Activated T-cell treated with anti-CD3 and anti-CD28 coated beads for 4 hours (primary cell): ENCODE measurements around the gene KLK2.
"Not testable (repeated sequence)": the region's sequence is repeated elsewhere in the genome, so short reads cannot be mapped to it uniquely, and the experiment has no call there.

Experiments used
- DNase-seq: peaks from one replicate; pipeline ENCODE4 v3.0.0-alpha.2; 2020

The KLK2 gene

DNA sequence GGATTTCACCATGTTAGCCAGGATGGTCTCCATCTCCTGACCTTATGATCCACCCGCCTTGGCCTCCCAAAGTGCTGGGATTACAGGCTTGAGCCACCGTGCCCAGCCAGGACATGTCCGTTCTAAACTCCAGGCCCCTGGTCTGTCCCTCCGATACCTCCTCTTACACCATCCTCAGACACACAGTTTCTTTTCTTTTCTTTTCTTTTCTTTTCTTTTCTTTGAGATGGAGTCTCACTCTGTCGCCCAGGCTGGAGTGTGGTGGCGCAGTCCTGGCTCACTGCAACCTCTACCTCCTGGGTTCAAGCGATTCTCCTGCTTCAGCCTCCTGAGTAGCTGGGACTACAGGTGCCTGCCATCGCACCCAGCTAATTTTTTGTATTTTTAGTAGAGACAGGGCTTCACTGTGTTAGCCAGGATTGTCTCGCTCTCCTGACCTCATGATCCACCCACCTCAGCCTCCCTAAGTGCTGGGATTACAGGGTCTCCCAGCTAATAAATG, 22.9 kb downstream of the KLK2 start:
- DNase-seq: not testable (repeated sequence)

DNA sequence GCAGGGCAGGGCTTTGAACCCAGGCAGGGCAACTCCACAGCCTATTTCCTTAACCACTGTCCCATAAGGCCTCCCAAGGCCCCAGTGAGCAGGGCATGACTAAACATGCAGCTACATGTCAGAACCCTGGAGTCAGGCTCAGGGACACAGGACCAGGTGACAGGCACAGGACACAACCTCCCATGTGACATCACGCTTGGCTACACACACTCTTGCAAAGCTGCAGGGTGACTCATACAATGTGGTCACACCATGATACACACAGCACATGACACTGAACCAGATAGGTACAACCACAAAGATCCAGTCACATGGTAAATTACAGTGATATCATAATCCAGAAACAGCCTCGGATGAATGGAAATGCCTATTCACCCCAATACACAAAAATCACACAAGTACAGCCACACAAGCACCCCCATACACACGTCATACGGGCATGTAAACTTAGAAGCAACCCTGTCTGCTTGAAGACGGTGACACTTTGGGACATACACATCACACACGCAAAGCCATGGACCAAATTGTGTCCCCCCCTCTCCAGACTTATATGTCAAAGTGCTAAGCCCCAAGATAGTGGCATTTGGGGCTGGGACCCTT, 23.5 kb downstream of the KLK2 start:
- DNase-seq: no peak

DNA sequence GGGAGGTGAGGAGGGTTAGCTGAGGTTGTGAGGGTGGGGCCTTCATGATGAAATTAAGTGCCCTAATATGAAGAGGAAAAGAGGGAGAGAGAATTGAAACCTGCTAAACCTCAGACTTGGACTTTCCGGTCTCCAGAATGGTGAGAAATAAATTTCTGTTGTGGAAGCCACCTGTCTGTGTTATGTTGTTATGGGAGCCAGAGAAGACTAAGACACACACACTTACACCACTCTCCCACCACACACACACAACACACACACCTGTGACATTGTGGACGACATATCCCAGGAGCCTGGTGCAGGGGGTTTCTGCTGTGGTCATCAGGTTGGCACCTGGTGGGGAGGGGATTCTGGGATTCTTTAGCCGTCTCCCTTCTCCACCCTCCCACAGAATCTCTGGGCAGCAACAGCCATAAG, 24.0 kb downstream of the KLK2 start:
- no peak for DNase-seq

- DNase-seq: no peak
Measured at GRCh38 chr19:50897612-50898011, 24.4 kb downstream of the KLK2 start.

DNA sequence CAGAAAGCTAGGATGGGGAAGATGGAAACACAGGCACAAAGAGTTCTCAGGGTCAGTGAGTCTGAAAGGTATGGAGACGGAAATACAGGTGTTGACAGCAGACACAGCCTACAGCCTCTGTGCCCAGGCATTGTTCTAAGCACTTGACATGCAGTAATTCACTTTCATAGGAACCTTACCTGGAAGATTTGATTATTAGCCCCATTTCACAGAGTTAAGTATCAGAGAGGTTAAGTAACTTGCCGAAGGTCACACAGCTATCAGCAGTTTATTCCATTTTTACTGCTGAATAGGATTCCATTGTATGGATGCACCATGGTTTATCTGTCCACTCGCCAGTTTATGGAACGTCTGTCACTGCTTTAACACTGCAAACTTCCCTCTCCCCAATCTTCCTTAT, 24.8 kb downstream of the KLK2 start:
- no peak for DNase-seq

- no peak for DNase-seq
Measured at GRCh38 chr19:50899569-50899968, 26.3 kb downstream of the KLK2 start.

GRCh38 chr19:50902640-50903039, 29.4 kb downstream of the KLK2 start:
- DNase-seq: no peak

- peak; percentile 21 for DNase-seq
Measured at GRCh38 chr19:50906217-50906616, 33.0 kb downstream of the KLK2 start.

GRCh38 chr19:50908336-50908735, 35.1 kb downstream of the KLK2 start:
- no peak for DNase-seq

- DNase-seq: no peak
Measured at GRCh38 chr19:50909240-50910070, 36.2 kb downstream of the KLK2 start.

- DNase-seq: no peak
Measured at GRCh38 chr19:50910722-50911121, 37.5 kb downstream of the KLK2 start.

DNA sequence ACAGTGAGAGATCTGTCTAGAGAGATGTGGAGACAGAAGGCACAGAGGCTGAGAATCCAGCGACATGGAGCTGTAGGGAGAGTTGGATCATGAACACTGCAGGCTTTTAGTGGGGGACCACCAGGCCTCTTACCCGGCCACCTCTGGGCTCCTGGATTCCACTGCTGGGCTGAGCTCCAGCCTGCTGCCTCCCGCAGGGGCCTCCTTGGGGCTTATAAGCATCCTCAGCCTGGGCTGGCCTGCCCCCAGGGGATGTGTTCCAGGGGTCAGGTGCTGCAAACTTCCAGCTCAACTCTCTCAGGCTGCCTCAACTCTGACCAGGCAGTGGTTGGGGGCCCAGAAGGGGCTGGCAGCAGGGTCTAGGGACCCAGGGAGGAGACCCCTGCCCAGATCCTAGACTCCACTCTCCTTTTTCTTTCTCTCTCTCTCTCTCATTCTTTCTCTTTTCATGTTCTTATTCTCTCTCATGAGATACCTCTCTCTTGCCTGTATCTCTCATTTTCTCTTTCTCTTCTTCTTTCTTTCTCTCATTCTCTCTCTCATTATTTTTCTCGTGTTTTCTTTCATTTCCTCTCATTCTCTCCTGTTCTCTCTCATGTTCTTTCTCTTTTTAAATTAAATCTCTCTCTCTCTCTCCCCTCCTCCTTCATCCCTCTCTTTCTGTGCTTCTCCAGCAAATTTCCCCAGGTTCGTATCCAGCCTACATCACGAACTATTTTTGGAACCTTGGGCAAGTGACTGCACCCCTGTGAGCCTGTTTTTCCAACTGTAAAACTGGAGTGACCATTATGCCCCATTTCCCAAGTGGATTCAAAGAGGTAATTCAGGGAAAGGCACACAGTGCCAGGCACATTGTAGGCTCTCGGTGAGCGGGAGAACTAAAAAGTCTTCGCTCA, 38.2 kb downstream of the KLK2 start, which contains the start of gene KLK4:
Gene KLK4 (minus strand): TSS at position 190 of the 896 bp plus-strand sequence. CDS start 657 bp downstream, outside the sequence.
- no peak for DNase-seq

DNA sequence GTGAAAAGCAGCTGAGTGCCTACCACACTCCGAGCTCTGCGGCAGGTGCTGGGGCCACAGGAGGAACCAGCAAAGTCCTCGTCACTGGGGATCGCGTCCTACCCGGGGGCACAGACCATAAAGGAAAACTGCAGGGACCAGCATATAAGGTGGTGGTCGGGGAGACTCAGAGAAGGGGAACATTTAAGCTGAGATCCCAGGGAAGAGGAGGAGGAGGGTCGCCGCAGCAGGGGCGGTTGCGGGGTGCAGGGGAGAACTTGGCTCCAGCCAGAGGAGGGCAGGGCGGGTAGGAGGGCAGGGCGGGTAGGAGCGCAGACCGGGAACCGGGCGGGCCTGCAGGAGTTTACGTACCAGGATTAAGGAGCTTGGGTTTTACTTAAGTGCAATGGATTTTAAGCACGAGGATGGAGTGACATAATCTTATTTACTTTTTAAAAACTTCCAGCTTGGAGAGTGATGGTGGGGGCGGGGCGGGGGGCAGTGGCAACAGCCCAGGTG, 38.9 kb downstream of the KLK2 start:
- DNase-seq: no peak

DNA sequence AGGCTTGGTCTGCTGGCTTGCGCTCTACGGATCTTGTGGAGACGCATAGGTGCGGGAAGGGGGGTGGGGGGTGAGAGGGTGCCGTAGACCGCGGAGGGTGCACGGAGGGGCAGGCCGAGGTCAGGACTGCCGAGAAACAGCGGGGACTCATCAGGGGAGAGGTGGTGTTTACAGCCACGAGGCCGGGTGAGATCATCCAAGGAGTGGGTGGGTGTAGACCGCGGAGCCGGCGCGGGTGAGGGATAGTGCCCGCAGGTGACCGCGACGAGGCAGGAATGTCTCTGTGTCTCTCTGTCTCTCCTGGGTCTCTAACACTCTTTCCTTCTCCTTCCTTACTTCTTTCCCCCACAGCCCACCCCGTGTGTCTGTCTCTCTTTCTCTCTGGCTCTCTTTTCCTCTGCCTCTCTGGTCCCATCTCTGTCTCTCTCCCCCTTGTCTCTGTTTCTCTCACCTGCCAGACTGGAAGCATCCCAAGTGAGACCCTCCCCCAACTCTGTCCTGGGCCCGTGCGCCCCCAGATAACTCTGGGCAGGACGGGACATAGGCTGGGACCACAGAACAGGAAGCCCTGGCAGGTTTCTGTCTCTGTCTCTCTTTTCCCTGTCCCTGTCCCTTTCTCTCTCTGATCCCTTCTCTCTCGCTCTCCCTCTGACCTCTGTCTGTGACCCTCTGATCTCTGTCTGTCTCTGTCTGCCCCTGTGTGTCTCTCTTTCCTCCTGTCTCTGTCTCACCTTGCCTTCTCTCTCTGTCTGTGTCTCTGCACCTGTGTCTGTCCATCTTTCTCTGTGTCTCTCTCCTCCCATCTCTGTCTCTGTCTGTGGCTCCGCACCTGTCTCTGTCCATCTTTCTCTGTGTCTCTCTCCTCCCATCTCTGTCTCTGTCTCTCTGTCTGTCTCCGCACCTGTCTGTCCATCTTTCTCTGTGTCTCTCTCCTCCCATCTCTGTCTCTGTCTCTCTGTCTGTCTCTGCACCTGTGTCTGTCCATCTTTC, 39.8 kb downstream of the KLK2 start:
- DNase-seq: no peak

- DNase-seq: no peak
Measured at GRCh38 chr19:50916069-50916468, 42.8 kb downstream of the KLK2 start.

DNA sequence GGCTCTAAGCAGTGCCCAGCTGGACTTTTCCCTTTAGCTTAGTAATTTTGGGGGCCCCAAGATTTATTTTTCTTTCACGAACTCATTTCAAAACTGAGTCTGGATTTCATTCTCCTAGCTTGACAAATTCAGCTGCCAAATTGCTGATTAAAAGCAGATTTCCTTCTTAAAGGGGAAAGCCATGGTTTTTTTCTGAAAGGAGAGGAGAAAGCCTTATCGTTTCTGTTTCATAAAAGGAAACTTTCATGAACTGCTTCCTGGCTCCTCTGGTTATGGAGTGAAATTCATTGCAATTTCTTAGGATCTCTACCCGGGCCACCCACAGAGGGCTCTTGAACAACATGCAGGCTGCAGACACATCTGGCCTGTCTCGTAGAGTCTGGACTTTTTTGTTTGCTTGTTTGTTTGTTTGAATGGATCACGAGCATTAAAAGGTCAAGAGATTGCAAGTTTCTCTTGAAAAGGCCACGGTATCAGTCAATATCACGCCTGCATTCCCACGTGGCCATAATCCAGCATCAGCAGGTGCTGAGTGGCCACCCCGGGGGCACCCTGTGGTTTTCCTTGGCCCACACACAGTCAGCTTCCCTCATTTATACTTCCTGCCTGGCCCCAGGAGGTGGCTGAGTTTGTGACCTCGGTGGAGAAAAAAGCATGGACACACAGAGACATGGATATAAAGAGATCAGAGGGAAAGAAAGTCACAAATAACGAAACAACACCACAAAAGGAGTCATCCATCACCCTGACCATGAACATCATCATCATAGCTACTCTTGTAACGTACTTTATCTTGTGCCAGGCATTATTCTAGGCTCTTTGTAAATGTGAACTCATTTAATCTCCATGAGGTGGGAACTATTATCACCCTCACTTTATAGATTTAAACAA, 48.4 kb downstream of the KLK2 start:
- no peak for DNase-seq

GRCh38 chr19:50922317-50922853, 49.1 kb downstream of the KLK2 start:
- DNase-seq: peak; percentile 69

DNA sequence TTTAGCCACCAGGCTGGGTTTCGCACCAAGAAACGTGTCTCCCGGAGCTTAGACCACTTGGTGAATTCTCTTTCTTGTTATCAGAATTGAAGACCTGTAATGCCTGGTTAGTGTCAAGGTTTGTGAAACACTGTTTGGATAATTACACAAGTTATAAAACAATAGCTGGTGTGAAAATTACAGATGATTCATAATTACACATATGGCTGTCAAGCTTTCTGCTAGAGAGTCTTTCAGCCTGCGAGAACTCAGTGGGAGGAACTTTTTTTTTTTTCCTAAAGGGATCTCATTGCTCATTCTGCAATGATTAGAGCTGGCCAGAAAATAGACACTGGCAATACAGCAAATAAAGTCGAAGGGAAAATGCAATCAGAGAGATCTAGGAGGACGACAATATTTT, 51.3 kb downstream of the KLK2 start:
- DNase-seq: no peak

GRCh38 chr19:50925734-50926133, 52.5 kb downstream of the KLK2 start:
- no peak for DNase-seq

- no peak for DNase-seq
Measured at GRCh38 chr19:50926144-50926543, 52.9 kb downstream of the KLK2 start.
